Kidney (tissue), 14 donors: ENCODE results near the gene TMEM61. TPM values are rescaled to one million over a fixed set of nuclear protein-coding genes. Genes with fewer than 3 reads are reported as not detected.

ENCODE experiments used
- DNase-seq, 5 donors: peaks; one replicate each; pipeline ENCODE4 v3.0.0-alpha.2; 2013 to 2020
- FAIRE-seq: peaks from 2 replicates; lab custom pipeline; 2012; peaks lifted over from hg19 to GRCh38; lab: Jason Lieb, UNC
- H3K27ac ChIP-seq, 2 donors: one replicate each; pipeline ENCODE4 v1.7.0; 2013; ENCODE audit warnings: low read depth in 2 of 2, low read length in 2 of 2, inconsistent platforms in 1 of 2
- H3K27me3 ChIP-seq: one replicate; pipeline ENCODE4 v1.7.1; 2013; ENCODE audit warnings: low read length, inconsistent platforms; ENCODE audit not compliant: control insufficient read depth, insufficient read depth
- H3K36me3 ChIP-seq, 3 donors: one replicate each; pipeline versions ENCODE4 v1.7.0 to v1.7.1; 2013; ENCODE audit warnings: low read length in 3 of 3, control low read depth in 1 of 3, inconsistent platforms in 1 of 3; ENCODE audit not compliant: insufficient read depth in 3 of 3, control insufficient read depth in 2 of 3
- H3K4me1 ChIP-seq, 3 donors: one replicate each; pipeline versions ENCODE4 v1.7.0 to v1.7.1; 2013; ENCODE audit warnings: low read length in 3 of 3, inconsistent platforms in 1 of 3, low read depth in 1 of 3; ENCODE audit not compliant: control insufficient read depth in 2 of 3, insufficient read depth in 2 of 3
- H3K4me3 ChIP-seq, 3 donors: one replicate each; pipeline versions ENCODE4 v1.7.0 to v1.8.1; 2013; ENCODE audit warnings: low read length in 3 of 3, control low read depth in 1 of 3, inconsistent platforms in 1 of 3
- H3K9ac ChIP-seq, 3 donors: one replicate each; pipeline versions ENCODE4 v1.7.0 to v1.7.1; 2013; ENCODE audit warnings: low read length in 3 of 3, control low read depth in 1 of 3, inconsistent platforms in 1 of 3
- H3K9me3 ChIP-seq, 3 donors: one replicate each; pipeline versions ENCODE4 v1.7.0 to v1.7.1; 2013; ENCODE audit warnings: low read length in 3 of 3, control low read depth in 1 of 3, inconsistent platforms in 1 of 3; ENCODE audit not compliant: control insufficient read depth in 2 of 3, insufficient read depth in 1 of 3
- CTCF ChIP-seq: IDR thresholded peaks from 3 replicates; pipeline ENCODE4 v1.5.1; 2012; ENCODE audit warnings: mild to moderate bottlenecking, moderate library complexity, borderline replicate concordance; ENCODE audit not compliant: insufficient read depth; ENCODE audit errors: extremely low read depth
- intact Hi-C: fragments of 100-400 bp; cut with DNase I; formaldehyde crosslinking; loops from one replicate; pipeline ENCODE4 v1.11.1; 2022
- polyA plus RNA-seq: library from polyadenylated mRNA; stranded (reverse); fragments of 350-450 nt; fragmentation: Illumina TruSeq; extraction: RNeasy Lipid Tissue Mini Kit (QIAGEN cat#74804); gene quantifications from one replicate; pipeline ENCODE4 v1.2.3, GENCODE V29; 2014; ENCODE audit warnings: low read depth, low replicate concordance; ENCODE audit not compliant: insufficient read depth
- total RNA-seq: library from RNA; stranded (reverse); fragmentation: NEBNext Ultra II Directional; extraction: Animal tissue kit (Norgen Biotek cat#: 25700); gene quantifications from one replicate; pipeline ENCODE4 v1.2.1, GENCODE V29; 2021
- donor health status: control.
- donor health status: control.
- donor health status: control.
- donor health status: control.
- donor health status: control.
- donor health status: DM: yes; HTN: yes; CAD: no.
- donor health status: Normal renal cell carcinoma (clear cell type).

Gene TMEM61
- total and polyA plus RNA-seq, 2 donors from 2014 or later, result 7.0 to 42.7 TPM

DNA sequence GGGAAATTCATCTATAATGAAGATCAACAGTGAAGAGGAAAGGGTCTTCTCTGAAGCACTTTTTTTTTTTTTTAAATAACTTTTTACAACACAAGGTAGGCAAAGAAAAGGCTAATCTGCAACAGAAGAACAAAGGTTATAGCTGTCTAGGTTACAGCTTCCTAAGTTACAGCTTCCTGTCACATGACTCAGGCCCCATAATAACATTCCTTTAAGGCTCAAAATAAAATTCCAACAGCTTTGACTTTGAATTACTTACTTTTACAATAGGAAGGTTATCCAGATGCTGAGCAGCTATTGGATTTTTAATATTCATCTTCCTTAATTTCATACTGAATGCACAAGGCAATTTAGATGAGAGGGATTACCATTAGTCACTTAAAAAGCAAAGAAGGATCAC, 40.4 kb upstream of the TMEM61 start:
- Histone ChIP-seq H3K27me3 (no peaks in the 10 kb centered on the region), H3K9ac (no peak overlapping the region), H3K4me1 (no peaks in the 10 kb centered on the region), H3K27ac (no peak overlapping the region), H3K9me3 (no peaks in the 10 kb centered on the region), H3K4me3 (no peak overlapping the region), H3K36me3 (no peaks in the 10 kb centered on the region)
- intact Hi-C loops, result no loop called here
- FAIRE-seq, result no peak
- peak in 2 of 5 donors; percentile 62 to 65 for DNase-seq
- no peak for TF ChIP-seq CTCF

- intact Hi-C loops, result no loop called here
- no peak for TF ChIP-seq CTCF
- H3K9me3 ChIP-seq, result no peaks in the 10 kb centered on the region
- no peaks in the 10 kb centered on the region for H3K27me3 ChIP-seq
- no peak overlapping the region for H3K9ac ChIP-seq
- H3K36me3 ChIP-seq, result no peaks in the 10 kb centered on the region
- no peak overlapping the region for H3K4me3 ChIP-seq
- no peaks in the 10 kb centered on the region for H3K4me1 ChIP-seq
- no peak overlapping the region for H3K27ac ChIP-seq
- FAIRE-seq (no peak), DNase-seq (no peak)
Measured at GRCh38 chr1:54942976-54943375, 37.5 kb upstream of the TMEM61 start.

GRCh38 chr1:54944610-54945392, 35.6 kb upstream of the TMEM61 start:
- Histone ChIP-seq H3K27ac (no peak overlapping the region), H3K9ac (no peak overlapping the region), H3K4me3 (no peak overlapping the region), H3K9me3 (no peaks in the 10 kb centered on the region), H3K4me1 (no peaks in the 10 kb centered on the region), H3K36me3 (no peaks in the 10 kb centered on the region), H3K27me3 (no peaks in the 10 kb centered on the region)
- TF ChIP-seq CTCF, result peak; percentile 79
- FAIRE-seq (peak; percentile 72), DNase-seq (peak in 4 of 5 donors; percentile 74 to 89 (median 81))
- intact Hi-C loops, result no loop called here
